H1 (cell line): ENCODE measurements around the gene ARHGEF12. TPM values are rescaled to one million over a fixed set of nuclear protein-coding genes. Genes with fewer than 3 reads are reported as not detected.
A peak's percentile ranks its signal among the peaks of the same experiment; 100 is the strongest.

Experiments used
- CTCF ChIA-PET: fragments of 300-600 bp; sonication (Branson Sonifier 250); formaldehyde crosslinking; loops from one replicate; lab custom pipeline; 2021; ENCODE audit not compliant: partially characterized antibody; lab: Charles Lee
- POLR2A ChIA-PET: fragments of 300-600 bp; sonication (Branson Sonifier 250); formaldehyde crosslinking; loops from one replicate; lab custom pipeline; 2021; ENCODE audit warnings: inconsistent platforms; ENCODE audit not compliant: partially characterized antibody; lab: Charles Lee
- DNase-seq, 2 experiments: peaks; one replicate each; pipeline versions ENCODE4 v3.0.0 to v3.0.0-alpha.2; 2010 to 2022; ENCODE audit warnings: low spot score in 2 of 2, low read depth in 1 of 2, mixed read lengths in 1 of 2
- FAIRE-seq: peaks from 2 replicates; lab custom pipeline; 2011; peaks lifted over from hg19 to GRCh38; lab: Jason Lieb, UNC
- H2AFZ ChIP-seq: 2 replicates; pipeline ENCODE4 v1.8.1; 2012; ENCODE audit warnings: low read length, inconsistent platforms
- H2AK5ac ChIP-seq: 2 replicates; pipeline ENCODE4 v1.6.1; 2013; ENCODE audit warnings: low read depth, low read length
- H2BK120ac ChIP-seq: replicated peaks from 2 replicates; pipeline ENCODE3; 2013; ENCODE audit warnings: low read depth, low read length, inconsistent platforms
- H2BK12ac ChIP-seq: 2 replicates; pipeline ENCODE4 v1.6.1; 2013; ENCODE audit warnings: low read depth, low read length
- H2BK15ac ChIP-seq: 2 replicates; pipeline ENCODE4 v1.6.1; 2013; ENCODE audit warnings: low read length
- H2BK20ac ChIP-seq: 2 replicates; pipeline ENCODE4 v1.6.1; 2013; ENCODE audit warnings: low read length
- H2BK5ac ChIP-seq: 2 replicates; pipeline ENCODE4 v1.6.1; 2013; ENCODE audit warnings: low read depth, low read length
- H3K14ac ChIP-seq: 2 replicates; pipeline ENCODE4 v1.6.1; 2013; ENCODE audit warnings: inconsistent platforms; ENCODE audit not compliant: insufficient read length
- H3K18ac ChIP-seq: 2 replicates; pipeline ENCODE4 v1.6.1; 2013; ENCODE audit warnings: low read length; ENCODE audit errors: extremely low read depth
- H3K23ac ChIP-seq: 2 replicates; pipeline ENCODE4 v1.6.1; 2013; ENCODE audit warnings: inconsistent platforms; ENCODE audit not compliant: insufficient read length
- H3K23me2 ChIP-seq: 2 replicates; pipeline ENCODE4 v1.6.1; 2013; ENCODE audit warnings: low read depth, low read length
- H3K27ac ChIP-seq: 2 replicates; pipeline ENCODE4 v1.6.1; 2011; ENCODE audit warnings: low read depth, low read length, inconsistent platforms
- H3K27me3 ChIP-seq, 4 experiments: replicated peaks in 1 of 4; 1 replicate in 1 of 4; 2 replicates in 3 of 4; pipeline versions ENCODE4 v1.6.1 to v1.8.1; 2011 to 2013; ENCODE audit warnings: low read length in 3 of 4, mild to moderate bottlenecking in 3 of 4, inconsistent platforms in 2 of 4, mixed read lengths in 2 of 4, moderate library complexity in 1 of 4; ENCODE audit not compliant: control insufficient read depth in 3 of 4, insufficient read depth in 3 of 4; ENCODE audit errors: extremely low read depth in 1 of 4
- H3K36me3 ChIP-seq, 4 experiments: 2 replicates each; pipeline versions ENCODE4 v1.6.1 to v1.8.1; 2011 to 2013; ENCODE audit warnings: mild to moderate bottlenecking in 4 of 4, low read length in 3 of 4, moderate library complexity in 2 of 4, control low read depth in 1 of 4, inconsistent platforms in 1 of 4; ENCODE audit not compliant: insufficient read depth in 4 of 4, control insufficient read depth in 2 of 4
- H3K4ac ChIP-seq: replicated peaks from 2 replicates; pipeline ENCODE3; 2013; ENCODE audit warnings: low read length, low read depth, mixed read lengths, inconsistent platforms; ENCODE audit not compliant: insufficient read length
- H3K4me1 ChIP-seq, 4 experiments: replicated peaks in 1 of 4; 1 replicate in 1 of 4; 2 replicates in 3 of 4; pipeline versions ENCODE4 v1.6.1 to v1.8.1; 2011 to 2013; ENCODE audit warnings: low read length in 3 of 4, inconsistent platforms in 2 of 4, mixed read lengths in 1 of 4; ENCODE audit not compliant: insufficient read depth in 4 of 4, control insufficient read depth in 3 of 4
- H3K4me2 ChIP-seq, 2 experiments: 2 replicates each; pipeline versions ENCODE4 v1.6.1 to v1.8.1; 2011 to 2013; ENCODE audit warnings: low read depth in 2 of 2, low read length in 2 of 2, control low read depth in 1 of 2, inconsistent platforms in 1 of 2, mild to moderate bottlenecking in 1 of 2; ENCODE audit not compliant: insufficient read depth in 1 of 2
- H3K4me3 ChIP-seq, 4 experiments: fragments of 200-600, 300-600 bp in 1 of 4; sonication (generic), shearing (Covaris generic), sonication (Bioruptor Twin) in 1 of 4; 2 replicates each; pipeline versions ENCODE4 v1.5.1 to v1.8.1; 2011 to 2016; ENCODE audit warnings: low read length in 4 of 4, low read depth in 3 of 4, control low read depth in 2 of 4, inconsistent platforms in 2 of 4, mild to moderate bottlenecking in 2 of 4, mixed read lengths in 1 of 4, moderate library complexity in 1 of 4; ENCODE audit not compliant: insufficient read depth in 2 of 4; ENCODE audit errors: extremely low read depth in 1 of 4
- H3K56ac ChIP-seq: replicated peaks from 2 replicates; pipeline ENCODE3; 2013; ENCODE audit warnings: low read depth, mild to moderate bottlenecking, mixed read lengths, low read length, inconsistent platforms; ENCODE audit not compliant: insufficient read length
- H3K79me1 ChIP-seq: 2 replicates; pipeline ENCODE4 v1.6.1; 2013; ENCODE audit warnings: low read depth, low read length, control low read depth
- H3K79me2 ChIP-seq, 2 experiments: 2 replicates each; pipeline versions ENCODE4 v1.6.1 to v1.8.1; 2012 to 2013; ENCODE audit warnings: low read length in 2 of 2, mild to moderate bottlenecking in 2 of 2, inconsistent platforms in 1 of 2; ENCODE audit not compliant: insufficient read depth in 2 of 2, control insufficient read depth in 1 of 2
- H3K9ac ChIP-seq, 4 experiments: replicated peaks in 1 of 4; 1 replicate in 1 of 4; 2 replicates in 3 of 4; pipeline versions ENCODE4 v1.6.1 to v1.8.1; 2011 to 2013; ENCODE audit warnings: low read depth in 3 of 4, low read length in 3 of 4, control low read depth in 2 of 4, mild to moderate bottlenecking in 2 of 4, moderate library complexity in 2 of 4, inconsistent platforms in 1 of 4; ENCODE audit errors: extremely low read depth in 1 of 4
- H3K9me3 ChIP-seq, 2 experiments: 2 replicates each; pipeline versions ENCODE4 v1.6.1 to v1.8.1; 2012 to 2013; ENCODE audit warnings: mild to moderate bottlenecking in 2 of 2, moderate library complexity in 2 of 2, control low read depth in 1 of 2, inconsistent platforms in 1 of 2, low read depth in 1 of 2, low read length in 1 of 2, mixed read lengths in 1 of 2; ENCODE audit not compliant: insufficient read depth in 2 of 2
- H4K20me1 ChIP-seq, 2 experiments: replicated peaks in 1 of 2; 2 replicates each; pipeline versions ENCODE3 to v1.8.1; 2011 to 2013; ENCODE audit warnings: inconsistent platforms in 2 of 2, low read length in 2 of 2, mild to moderate bottlenecking in 1 of 2; ENCODE audit not compliant: insufficient read depth in 2 of 2, control insufficient read depth in 1 of 2
- H4K5ac ChIP-seq: 2 replicates; pipeline ENCODE4 v1.6.1; 2013; ENCODE audit warnings: low read length, low read depth, mixed read lengths, inconsistent platforms; ENCODE audit not compliant: insufficient read length
- H4K8ac ChIP-seq: 2 replicates; pipeline ENCODE4 v1.8.0; 2013; ENCODE audit warnings: mild to moderate bottlenecking, moderate library complexity, low read length, inconsistent platforms; ENCODE audit not compliant: insufficient read depth; ENCODE audit errors: extremely low read depth
- H4K91ac ChIP-seq: replicated peaks from 2 replicates; pipeline ENCODE3; 2013; ENCODE audit warnings: low read length, mixed read lengths, inconsistent platforms; ENCODE audit not compliant: insufficient read length
- BACH1 ChIP-seq: IDR thresholded peaks from 2 replicates; pipeline ENCODE4 v1.6.1; 2012; ENCODE audit warnings: low read length, improper control_type of control experiment
- CHD2 ChIP-seq: IDR thresholded peaks from 2 replicates; pipeline ENCODE4 v1.6.1; 2012; ENCODE audit warnings: low read length, improper control_type of control experiment
- CTBP2 ChIP-seq: IDR thresholded peaks from 2 replicates; pipeline ENCODE4 v1.7.0; 2011; ENCODE audit warnings: borderline replicate concordance, mild to moderate bottlenecking, moderate library complexity, mixed read lengths, low read length; ENCODE audit not compliant: insufficient read depth, insufficient read length
- FOSL1 ChIP-seq: IDR thresholded peaks from 2 replicates; pipeline ENCODE4 v1.6.1; 2011; ENCODE audit warnings: mild to moderate bottlenecking, low read depth, low read length, moderate library complexity; ENCODE audit not compliant: insufficient read depth
- GABPA ChIP-seq: IDR thresholded peaks from 2 replicates; pipeline ENCODE4 v1.6.1; 2011; ENCODE audit warnings: mild to moderate bottlenecking, low read length, moderate library complexity, borderline replicate concordance; ENCODE audit not compliant: insufficient read depth
- HDAC6 ChIP-seq: IDR thresholded peaks from one replicate; pipeline ENCODE4 v1.7.1; 2012; ENCODE audit warnings: low read depth, mild to moderate bottlenecking, inconsistent platforms, low read length, moderate library complexity
- MAFK ChIP-seq: IDR thresholded peaks from 2 replicates; pipeline ENCODE4 v1.6.1; 2012; ENCODE audit warnings: low read depth, mild to moderate bottlenecking, improper control_type of control experiment, low read length
- SIN3A ChIP-seq, 2 experiments: IDR thresholded peaks in 1 of 2; conservative IDR thresholded peaks in 1 of 2; 2 replicates each; pipeline ENCODE4 v1.6.1; 2011 to 2012; ENCODE audit warnings: low read length in 2 of 2, improper control_type of control experiment in 1 of 2, low read depth in 1 of 2, mild to moderate bottlenecking in 1 of 2
- SIRT6 ChIP-seq: IDR thresholded peaks from one replicate; pipeline ENCODE4 v1.7.1; 2012; ENCODE audit warnings: low read length, inconsistent platforms
- SP4 ChIP-seq: IDR thresholded peaks from 2 replicates; pipeline ENCODE4 v1.6.1; 2012; ENCODE audit warnings: low read length, inconsistent platforms
- SUZ12 ChIP-seq: fragments of 200-600 bp; sonication (generic); IDR thresholded peaks from 2 replicates; pipeline ENCODE4 v1.6.1; 2012; ENCODE audit warnings: mild to moderate bottlenecking, inconsistent platforms, low read length, moderate library complexity, mixed read lengths
- TBP ChIP-seq: IDR thresholded peaks from 2 replicates; pipeline ENCODE4 v1.6.1; 2011; ENCODE audit warnings: low read depth, low read length, improper control_type of control experiment
- WGBS, 2 experiments: shearing (Covaris generic) in 1 of 2; methylation state at CpG; one replicate each; pipeline versions ENCODE4 v1.1.6 to v1.1.7; 2013 to 2015; ENCODE audit warnings: low lambda C conversion rate in 2 of 2, mixed read lengths in 2 of 2, inconsistent platforms in 1 of 2, low coverage in 1 of 2, missing lambda C conversion rate in 1 of 2; ENCODE audit not compliant: insufficient replicate concordance in 2 of 2, insufficient coverage in 1 of 2, insufficient read length in 1 of 2; ENCODE audit errors: extremely low coverage in 1 of 2, missing lambda C conversion rate in 1 of 2; 5-methylcytosine and 5-hydroxymethylcytosine counted together
- polyA plus RNA-seq, 7 experiments: library from polyadenylated mRNA; depleted of rRNA in 3 of 7; stranded (reverse) in 5 of 7; unstranded in 2 of 7; fragments of >200 nt in 5 of 7; fragments of 200-250 nt in 2 of 7; gene quantifications; 1 replicate in 5 of 7; 2 replicates in 1 of 7; 4 replicates in 1 of 7; pipeline versions ENCODE4 v1.2.1 to v1.2.3, GENCODE V29; 2011 to 2013; ENCODE audit warnings: missing spikeins in 2 of 7, mixed read lengths in 2 of 7
- total RNA-seq: library from RNA; stranded (reverse); fragmentation: NEBNext Ultra II Directional; extraction: Animal tissue kit (Norgen Biotek cat#: 25700); gene quantifications from 2 replicates; pipeline ENCODE4 v1.2.1, GENCODE V29; 2021

The ARHGEF12 gene
- total and polyA plus RNA-seq, 2 of the 8 experiments (the other 6 are each of a cell fraction or from before 2014, with no cell fraction given) = 5.1 to 33.7 TPM

DNA sequence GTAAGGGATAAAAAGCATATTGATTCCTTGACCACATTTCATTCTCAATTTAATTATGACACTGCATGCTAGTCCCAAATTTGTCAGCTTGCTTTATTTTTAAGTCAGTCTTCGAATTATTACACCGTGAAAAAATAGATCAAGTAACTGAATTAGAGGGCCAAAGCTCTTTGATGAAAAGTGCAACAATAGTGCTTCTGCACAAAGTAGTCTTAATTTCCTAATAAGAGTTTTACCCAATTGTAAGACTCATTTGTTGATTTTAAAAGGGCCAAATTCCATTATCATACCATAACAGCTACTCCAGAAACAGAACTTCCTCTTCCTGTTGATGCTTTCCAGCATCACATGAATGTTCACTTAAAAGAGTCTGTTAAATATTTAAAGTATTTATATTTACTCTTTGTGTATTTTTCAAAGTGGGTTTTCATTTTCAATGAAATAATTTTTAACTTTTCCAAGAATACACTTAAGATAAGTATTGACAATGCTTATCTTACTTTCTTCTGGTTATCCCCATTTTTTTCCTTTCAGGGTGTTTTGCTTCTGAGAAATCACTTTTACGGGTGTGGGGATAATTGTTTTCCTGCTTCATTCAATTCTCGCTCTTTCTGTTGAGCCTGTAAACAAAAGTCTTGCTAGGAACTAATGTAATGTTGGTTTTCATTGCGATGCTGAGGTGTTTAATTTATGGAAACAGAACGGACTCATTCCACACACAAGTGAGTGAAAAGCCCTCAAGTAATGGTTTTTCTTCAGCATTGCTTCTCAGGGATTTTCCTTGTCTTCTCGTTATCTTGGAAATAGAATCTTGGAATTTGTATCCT lies 2.1 kb downstream of the ARHGEF12 start:
- H3K18ac ChIP-seq = no peak overlapping the region
- peaks cover 8 to 64% of the 10 kb centered on the region in 2 experiments; a peak in 3 of 4 replicates for H3K79me2 ChIP-seq
- FAIRE-seq (no peak), DNase-seq (no peak)
- H4K5ac ChIP-seq = no peak overlapping the region
- 72% methylated on average over 7 of the region's 7 CpGs; no CpG with 5 or more reads in 1 of the 2 experiments for WGBS, 2 experiments
- peaks cover 0 to 8% (median 5%) of the 10 kb centered on the region in 4 experiments; a peak in 6 of 7 replicates for H3K4me1 ChIP-seq
- POLR2A ChIA-PET = interaction anchor here (0.6 to 3.8 kb wide), 2 partner anchors 12 to 65 kb away, joined by 3 to 27 read pairs; partner anchors contain the start of gene TLCD5
- H3K4ac ChIP-seq = no peak overlapping the region
- H3K27me3 ChIP-seq = no peaks in the 10 kb centered on the region
- no peak overlapping the region for H3K14ac ChIP-seq
- H2AK5ac ChIP-seq = no peak overlapping the region
- no peaks in the 10 kb centered on the region for H3K79me1 ChIP-seq
- no peak overlapping the region for H4K91ac ChIP-seq
- H3K9me3 ChIP-seq = no peaks in the 10 kb centered on the region
- peaks cover 10% of the 10 kb centered on the region for H3K23me2 ChIP-seq
- H2BK120ac ChIP-seq = no peak overlapping the region
- H4K20me1 ChIP-seq = peaks cover 3 to 8% of the 10 kb centered on the region in 2 experiments
- H3K27ac ChIP-seq = no peak overlapping the region
- peak overlapping the region; percentile 89 to 98 (median 96); a peak in 7 of 8 replicates for H3K4me3 ChIP-seq
- no peak overlapping the region for H2BK12ac ChIP-seq
- no peak overlapping the region for H3K56ac ChIP-seq
- no peak overlapping the region for H4K8ac ChIP-seq
- CTCF ChIA-PET = interaction anchor here (0.8 to 2.4 kb wide), 3 partner anchors 13 to 47 kb away, joined by 3 to 7 read pairs (median 5); no protein-coding TSS in a partner anchor
- no peak overlapping the region for H2BK20ac ChIP-seq
- no peak overlapping the region for H2BK5ac ChIP-seq
- no peak for TF ChIP-seq SUZ12
- no peak for TF ChIP-seq FOSL1
- TF ChIP-seq BACH1 = no peak
- no peak for TF ChIP-seq HDAC6
- no peak for TF ChIP-seq GABPA
- TF ChIP-seq CTBP2 = no peak
- no peak for TF ChIP-seq CHD2
- no peak for TF ChIP-seq SIN3A (conservative IDR thresholded peaks at IDR 0.05 in 1 of 2, IDR thresholded peaks at IDR 0.05 in 1 of 2; ENCODE audit: low read depth in 1 of 2, low read length in 2 of 2)
- no peak for TF ChIP-seq SP4
- TF ChIP-seq TBP = no peak
- TF ChIP-seq SIRT6 = no peak
- TF ChIP-seq MAFK = no peak
- no peak overlapping the region for H3K9ac ChIP-seq
- H2BK15ac ChIP-seq = no peak overlapping the region
- no peak overlapping the region for H3K23ac ChIP-seq
- H3K4me2 ChIP-seq = peak overlapping the region; percentile 82 to 90
- H2AFZ ChIP-seq = no peak overlapping the region
- H3K36me3 ChIP-seq = no peaks in the 10 kb centered on the region
